Astrocyte (in vitro differentiated cells and primary cell): ENCODE data around the gene ACHE. TPM values are rescaled to one million over a fixed set of nuclear protein-coding genes. Genes with fewer than 3 reads are reported as not detected.

Experiments used
- DNase-seq: peaks from one replicate; pipeline ENCODE4 v3.0.0-alpha.2; 2010; ENCODE audit warnings: low read depth
- FAIRE-seq: peaks from 2 replicates; lab custom pipeline; 2011; peaks lifted over from hg19 to GRCh38; lab: Jason Lieb, UNC
- H2AFZ ChIP-seq: 2 replicates; pipeline ENCODE4 v1.6.0; 2012; ENCODE audit warnings: low read depth, low read length, inconsistent platforms
- H3K27ac ChIP-seq: 2 replicates; pipeline ENCODE4 v1.5.1; 2011; ENCODE audit warnings: low read depth, low read length, inconsistent platforms
- H3K27me3 ChIP-seq: 2 replicates; pipeline ENCODE4 v1.6.0; 2011; ENCODE audit warnings: low read length, inconsistent platforms; ENCODE audit not compliant: insufficient read depth
- H3K36me3 ChIP-seq: 2 replicates; pipeline ENCODE4 v1.5.1; 2011; ENCODE audit warnings: low read length, inconsistent platforms; ENCODE audit not compliant: insufficient read depth
- H3K4me1 ChIP-seq: 2 replicates; pipeline ENCODE4 v1.5.1; 2011; ENCODE audit warnings: low read length, inconsistent platforms; ENCODE audit not compliant: insufficient read depth
- H3K4me2 ChIP-seq: 2 replicates; pipeline ENCODE4 v1.6.0; 2012; ENCODE audit warnings: low read length, inconsistent platforms
- H3K4me3 ChIP-seq: 2 replicates; pipeline ENCODE4 v1.5.1; 2011; ENCODE audit warnings: low read depth, mild to moderate bottlenecking, low read length, inconsistent platforms; ENCODE audit not compliant: insufficient read depth
- H3K79me2 ChIP-seq: 2 replicates; pipeline ENCODE4 v1.6.0; 2012; ENCODE audit warnings: mild to moderate bottlenecking, low read length, inconsistent platforms; ENCODE audit not compliant: insufficient read depth
- H3K9ac ChIP-seq: 2 replicates; pipeline ENCODE4 v1.6.0; 2012; ENCODE audit warnings: mild to moderate bottlenecking, low read length, inconsistent platforms
- H3K9me3 ChIP-seq: 2 replicates; pipeline ENCODE4 v1.5.1; 2012; ENCODE audit warnings: low read depth, mild to moderate bottlenecking, low read length, inconsistent platforms; ENCODE audit not compliant: insufficient read depth
- H4K20me1 ChIP-seq: 2 replicates; pipeline ENCODE4 v1.6.0; 2012; ENCODE audit warnings: low read length, inconsistent platforms; ENCODE audit not compliant: insufficient read depth
- H3K27ac Mint-ChIP-seq: one replicate; pipeline ENCODE4 v1.8.0; 2021; ENCODE audit warnings: mild to moderate bottlenecking, mixed read lengths; ENCODE audit not compliant: unreplicated experiment
- H3K27me3 Mint-ChIP-seq: one replicate; pipeline ENCODE4 v1.8.0; 2021; ENCODE audit warnings: low read depth, mixed read lengths; ENCODE audit not compliant: unreplicated experiment
- H3K36me3 Mint-ChIP-seq: one replicate; pipeline ENCODE4 v1.8.0; 2021; ENCODE audit warnings: low read depth, mixed read lengths; ENCODE audit not compliant: unreplicated experiment
- H3K4me1 Mint-ChIP-seq: one replicate; pipeline ENCODE4 v1.8.0; 2021; ENCODE audit warnings: low read depth, mixed read lengths; ENCODE audit not compliant: unreplicated experiment
- H3K4me3 Mint-ChIP-seq: one replicate; pipeline ENCODE4 v1.8.0; 2021; ENCODE audit warnings: mild to moderate bottlenecking, moderate library complexity, mixed read lengths; ENCODE audit not compliant: unreplicated experiment
- H3K9me3 Mint-ChIP-seq: one replicate; pipeline ENCODE4 v1.8.0; 2021; ENCODE audit warnings: mild to moderate bottlenecking, mixed read lengths; ENCODE audit not compliant: unreplicated experiment
- EZH2 ChIP-seq: IDR thresholded peaks from 2 replicates; pipeline ENCODE4 v1.6.1; 2012; ENCODE audit warnings: mild to moderate bottlenecking, low read length, inconsistent platforms; ENCODE audit not compliant: insufficient read depth
- total RNA-seq: library from RNA; stranded (reverse); gene quantifications from 2 replicates; pipeline ENCODE4 v1.2.1, GENCODE V29; 2021
- TF ChIP-seq, protein P1 (sequence below): IDR thresholded peaks from 2 replicates; pipeline ENCODE4 v1.5.1; 2011; ENCODE audit warnings: low read depth, mild to moderate bottlenecking, inconsistent platforms, low read length, moderate library complexity; ENCODE audit not compliant: insufficient read depth

Gene ACHE
- total RNA-seq, 1 donor from 2014 or later = 18.9 TPM

DNA sequence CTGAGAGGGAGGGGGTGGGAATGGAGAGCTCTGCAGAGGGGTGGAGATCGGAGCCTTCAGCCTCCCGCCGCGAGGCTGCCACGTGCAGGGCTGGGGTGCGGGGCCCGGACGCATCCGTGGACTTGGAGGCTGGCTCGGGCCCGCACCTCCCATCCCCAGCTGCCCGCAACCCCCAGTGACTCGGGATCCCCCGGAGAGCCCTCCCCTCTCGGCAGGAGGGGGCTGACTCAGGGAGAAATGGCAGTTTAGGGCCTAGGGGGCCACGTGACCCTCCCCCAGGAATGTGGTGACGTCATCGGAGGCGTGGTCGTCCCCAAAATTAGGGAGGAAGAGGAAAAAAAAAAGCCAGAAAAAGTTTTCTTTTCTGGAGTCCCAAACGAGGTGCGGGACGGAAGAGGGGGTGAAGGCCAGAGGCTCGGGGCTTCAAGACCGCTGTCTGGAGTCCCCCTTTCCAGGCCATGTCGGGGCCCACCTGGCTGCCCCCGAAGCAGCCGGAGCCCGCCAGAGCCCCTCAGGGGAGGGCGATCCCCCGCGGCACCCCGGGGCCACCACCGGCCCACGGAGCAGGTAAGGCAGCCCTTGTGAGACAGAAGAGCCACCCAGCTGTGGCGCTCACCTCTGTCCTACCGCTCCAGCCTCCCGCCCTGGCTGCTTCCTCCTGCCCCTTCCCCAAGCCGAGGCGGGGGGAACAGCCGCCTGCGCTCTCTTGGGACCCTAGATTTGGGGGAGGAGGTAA, 28.5 kb downstream of the ACHE start, which contains the start of gene TRIP6:
Gene TRIP6 (plus strand): TSS at position 348 of the 736 bp plus-strand sequence. CDS start 111 bp downstream, at position 459.
- no peak for FAIRE-seq
- peak within 1 kb of the TSS; percentile 95 for H3K4me3 Mint-ChIP-seq
- no peaks in the 10 kb centered on the region for H3K27me3 Mint-ChIP-seq
- H3K36me3 Mint-ChIP-seq = peaks cover 16% of the 10 kb centered on the region
- H3K4me3 ChIP-seq = peak within 1 kb of the TSS; percentile 85
- H2AFZ ChIP-seq = no peak within 1 kb of the TSS
- H3K36me3 ChIP-seq = peaks cover 13% of the 10 kb centered on the region
- peak within 1 kb of the TSS; percentile 98 for H3K9ac ChIP-seq
- TF ChIP-seq, protein P1, sequence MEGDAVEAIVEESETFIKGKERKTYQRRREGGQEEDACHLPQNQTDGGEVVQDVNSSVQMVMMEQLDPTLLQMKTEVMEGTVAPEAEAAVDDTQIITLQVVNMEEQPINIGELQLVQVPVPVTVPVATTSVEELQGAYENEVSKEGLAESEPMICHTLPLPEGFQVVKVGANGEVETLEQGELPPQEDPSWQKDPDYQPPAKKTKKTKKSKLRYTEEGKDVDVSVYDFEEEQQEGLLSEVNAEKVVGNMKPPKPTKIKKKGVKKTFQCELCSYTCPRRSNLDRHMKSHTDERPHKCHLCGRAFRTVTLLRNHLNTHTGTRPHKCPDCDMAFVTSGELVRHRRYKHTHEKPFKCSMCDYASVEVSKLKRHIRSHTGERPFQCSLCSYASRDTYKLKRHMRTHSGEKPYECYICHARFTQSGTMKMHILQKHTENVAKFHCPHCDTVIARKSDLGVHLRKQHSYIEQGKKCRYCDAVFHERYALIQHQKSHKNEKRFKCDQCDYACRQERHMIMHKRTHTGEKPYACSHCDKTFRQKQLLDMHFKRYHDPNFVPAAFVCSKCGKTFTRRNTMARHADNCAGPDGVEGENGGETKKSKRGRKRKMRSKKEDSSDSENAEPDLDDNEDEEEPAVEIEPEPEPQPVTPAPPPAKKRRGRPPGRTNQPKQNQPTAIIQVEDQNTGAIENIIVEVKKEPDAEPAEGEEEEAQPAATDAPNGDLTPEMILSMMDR = no peak
- TF ChIP-seq EZH2 = no peak
- peak; percentile 87 for DNase-seq
- peaks cover 53% of the 10 kb centered on the region for H3K79me2 ChIP-seq
- H3K27ac ChIP-seq = peak within 1 kb of the TSS; percentile 95
- peaks cover 7% of the 10 kb centered on the region for H3K4me1 Mint-ChIP-seq
- peak within 1 kb of the TSS; percentile 97 for H3K27ac Mint-ChIP-seq
- no peaks in the 10 kb centered on the region for H3K9me3 ChIP-seq
- peak within 1 kb of the TSS; percentile 97 for H3K4me2 ChIP-seq
- peaks cover 9% of the 10 kb centered on the region for H4K20me1 ChIP-seq
- peaks cover 36% of the 10 kb centered on the region for H3K4me1 ChIP-seq
- no peaks in the 10 kb centered on the region for H3K9me3 Mint-ChIP-seq
- no peaks in the 10 kb centered on the region for H3K27me3 ChIP-seq

DNA sequence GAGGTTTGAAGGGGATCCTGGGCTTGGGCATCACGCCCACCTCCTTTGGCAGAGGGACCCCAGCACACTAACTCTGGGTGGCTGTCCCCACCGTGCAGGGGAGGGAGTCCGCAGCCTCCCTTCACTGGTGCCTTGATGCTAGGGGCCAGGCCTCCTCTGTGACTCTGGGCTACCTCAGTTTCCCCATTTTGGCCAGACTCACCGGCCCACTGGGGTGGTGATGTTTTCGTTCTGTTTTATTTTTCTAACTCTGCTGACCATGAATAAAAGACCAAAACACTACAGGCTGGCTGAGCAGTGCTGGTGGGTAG, 29.0 kb downstream of the ACHE start:
- peak overlapping the region; percentile 95 for H3K4me3 Mint-ChIP-seq
- H3K9me3 Mint-ChIP-seq = no peaks in the 10 kb centered on the region
- TF ChIP-seq, protein P1 = no peak
- no peak for TF ChIP-seq EZH2
- Histone ChIP-seq H3K4me1 (peaks cover 36% of the 10 kb centered on the region), H2AFZ (no peak overlapping the region), H3K9me3 (no peaks in the 10 kb centered on the region), H3K9ac (peak overlapping the region; percentile 98), H3K36me3 (peaks cover 13% of the 10 kb centered on the region), H3K4me3 (peak overlapping the region; percentile 85), H3K27ac (peak overlapping the region; percentile 95), H4K20me1 (peaks cover 9% of the 10 kb centered on the region), H3K27me3 (no peaks in the 10 kb centered on the region), H3K79me2 (peaks cover 50% of the 10 kb centered on the region), H3K4me2 (peak overlapping the region; percentile 97)
- no peak overlapping the region for H3K27ac Mint-ChIP-seq
- no peaks in the 10 kb centered on the region for H3K27me3 Mint-ChIP-seq
- no peak for FAIRE-seq
- no peak for DNase-seq
- peaks cover 7% of the 10 kb centered on the region for H3K4me1 Mint-ChIP-seq
- H3K36me3 Mint-ChIP-seq = peaks cover 20% of the 10 kb centered on the region
